OCI-LY7 (cell line): ENCODE data around the gene CCNG2. TPM values are rescaled to one million over a fixed set of nuclear protein-coding genes. Genes with fewer than 3 reads are reported as not detected.
A peak's percentile ranks its signal among the peaks of the same experiment; 100 is the strongest.

Experiments used
- BruUV-seq: library from RNA; stranded (reverse); fragments of 400-500 nt; replicated peaks from 2 replicates; lab custom pipeline; 2021; lab: Mats Ljungman, UMichigan
- CTCF ChIA-PET: fragments of 300-600 bp; sonication (Branson Sonifier 250); formaldehyde crosslinking; loops from one replicate; lab custom pipeline; 2022; ENCODE audit warnings: antibody characterized with exemption; ENCODE audit not compliant: unreplicated experiment; lab: Charles Lee
- POLR2A ChIA-PET: fragments of 300-600 bp; sonication (Branson Sonifier 250); formaldehyde crosslinking; loops from one replicate; lab custom pipeline; 2022; ENCODE audit warnings: antibody characterized with exemption; lab: Charles Lee
- DNase-seq: peaks from one replicate; pipeline ENCODE4 v3.0.0-alpha.2; 2015; ENCODE audit warnings: low spot score
- H2AFZ ChIP-seq: fragments of 200-600 bp; sonication (generic), shearing (Covaris generic); 2 replicates; pipeline ENCODE4 v1.6.1; 2014; ENCODE audit warnings: mild to moderate bottlenecking, antibody characterized with exemption, low read length, moderate library complexity
- H3K27ac ChIP-seq: fragments of 200-600 bp; sonication (generic); 2 replicates; pipeline ENCODE4 v1.5.1; 2014; ENCODE audit warnings: mixed run types, low read depth, mild to moderate bottlenecking, moderate library complexity, low read length, inconsistent platforms; ENCODE audit not compliant: poor library complexity, severe bottlenecking
- H3K36me3 ChIP-seq: fragments of 200-600 bp; sonication (generic); 2 replicates; pipeline ENCODE4 v1.6.1; 2014; ENCODE audit warnings: mild to moderate bottlenecking, antibody characterized with exemption, low read length, moderate library complexity, mixed read lengths; ENCODE audit not compliant: insufficient read depth
- H3K4me1 ChIP-seq: fragments of 200-600 bp; sonication (generic); 2 replicates; pipeline ENCODE4 v1.5.1; 2014; ENCODE audit warnings: mild to moderate bottlenecking, low read length; ENCODE audit not compliant: insufficient read depth, poor library complexity, severe bottlenecking
- H3K4me2 ChIP-seq: fragments of 200-600 bp; sonication (generic); 2 replicates; pipeline ENCODE4 v1.6.1; 2014; ENCODE audit warnings: mild to moderate bottlenecking, low read length
- H3K4me3 ChIP-seq: fragments of 200-600 bp; sonication (generic); 2 replicates; pipeline ENCODE4 v1.5.1; 2014; ENCODE audit warnings: mild to moderate bottlenecking, low read depth, low read length; ENCODE audit not compliant: poor library complexity, severe bottlenecking
- H3K79me2 ChIP-seq: fragments of 200-600 bp; sonication (generic); 2 replicates; pipeline ENCODE4 v1.6.1; 2016; ENCODE audit warnings: low read depth, mild to moderate bottlenecking, low read length, moderate library complexity, mixed read lengths; ENCODE audit not compliant: insufficient read depth
- H3K9me2 ChIP-seq: fragments of 200-600 bp; sonication (generic); 2 replicates; pipeline ENCODE4 v1.6.1; 2016; ENCODE audit warnings: mild to moderate bottlenecking, low read length, mixed read lengths; ENCODE audit not compliant: insufficient read depth
- H3K9me3 ChIP-seq: fragments of 200-600 bp; sonication (generic); 2 replicates; pipeline ENCODE4 v1.6.1; 2014; ENCODE audit warnings: mild to moderate bottlenecking, mixed run types, low read length, mixed read lengths
- H4K20me1 ChIP-seq: fragments of 200-600 bp; sonication (generic); 2 replicates; pipeline ENCODE4 v1.6.1; 2014; ENCODE audit warnings: mild to moderate bottlenecking, antibody characterized with exemption, low read length, moderate library complexity, mixed read lengths; ENCODE audit not compliant: insufficient read depth
- EZH2phosphoT487 ChIP-seq: fragments of 200-600 bp; sonication (generic); IDR thresholded peaks from 2 replicates; pipeline ENCODE4 v1.6.1; 2018; ENCODE audit warnings: low read depth, borderline replicate concordance, mild to moderate bottlenecking, mixed run types, antibody characterized with exemption, low read length, moderate library complexity, mixed read lengths
- intact Hi-C: fragments of 100-400 bp; cut with micrococcal nuclease; formaldehyde crosslinking; loops from one replicate; pipeline ENCODE4 v1.10.0; 2022; ENCODE audit not compliant: unreplicated experiment
- total RNA-seq, 2 experiments: library from RNA; depleted of rRNA in 1 of 2; stranded (reverse); fragments of >200 nt in 1 of 2; shearing (Covaris generic) in 1 of 2; gene quantifications; 2 replicates each; pipeline ENCODE4 v1.2.3, GENCODE V29; 2014 to 2022
- TF ChIP-seq, protein P1 (sequence below): fragments of 200-600 bp; sonication (generic); conservative IDR thresholded peaks from 2 replicates; pipeline ENCODE4 v1.5.1; 2014; ENCODE audit warnings: mild to moderate bottlenecking, antibody characterized with exemption, low read length, moderate library complexity, mixed read lengths

CCNG2 gene
- total RNA-seq, 2 experiments from 2014 or later, result 16.6 to 87.4 TPM

DNA sequence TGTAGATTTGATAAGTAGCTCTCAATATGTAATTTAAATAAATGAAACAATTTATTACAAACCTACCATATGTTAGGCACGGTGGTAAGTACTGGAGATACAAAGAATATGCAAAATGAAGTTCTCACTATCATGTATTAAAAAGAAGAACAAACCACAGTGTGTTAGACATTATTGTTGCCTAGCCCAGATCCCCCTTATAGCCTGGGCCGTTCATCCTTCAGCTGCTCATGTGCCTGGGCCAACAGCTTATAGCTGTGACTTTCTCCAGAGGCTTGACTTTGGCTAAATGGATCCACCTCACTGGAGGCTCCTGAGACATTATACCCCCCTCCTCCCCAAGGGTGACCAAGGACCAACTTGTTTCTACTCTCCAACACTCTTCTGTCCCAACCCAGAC, 29.8 kb upstream of the CCNG2 start:
- ChIA-PET CTCF (interaction anchor here (4.5 kb wide), 1 partner anchor 27 kb away, joined by 24 read pairs; no protein-coding TSS in a partner anchor), POLR2A (interaction anchor here (0.6 to 6.3 kb wide), 19 partner anchors 8 to 76 kb away, joined by 3 to 117 read pairs (median 5); partner anchors contain the start of gene CCNG2)
- intact Hi-C loops, result loop anchor here (1.0 kb wide), 1 partner anchor 27 kb away; no protein-coding TSS in a partner anchor

DNA sequence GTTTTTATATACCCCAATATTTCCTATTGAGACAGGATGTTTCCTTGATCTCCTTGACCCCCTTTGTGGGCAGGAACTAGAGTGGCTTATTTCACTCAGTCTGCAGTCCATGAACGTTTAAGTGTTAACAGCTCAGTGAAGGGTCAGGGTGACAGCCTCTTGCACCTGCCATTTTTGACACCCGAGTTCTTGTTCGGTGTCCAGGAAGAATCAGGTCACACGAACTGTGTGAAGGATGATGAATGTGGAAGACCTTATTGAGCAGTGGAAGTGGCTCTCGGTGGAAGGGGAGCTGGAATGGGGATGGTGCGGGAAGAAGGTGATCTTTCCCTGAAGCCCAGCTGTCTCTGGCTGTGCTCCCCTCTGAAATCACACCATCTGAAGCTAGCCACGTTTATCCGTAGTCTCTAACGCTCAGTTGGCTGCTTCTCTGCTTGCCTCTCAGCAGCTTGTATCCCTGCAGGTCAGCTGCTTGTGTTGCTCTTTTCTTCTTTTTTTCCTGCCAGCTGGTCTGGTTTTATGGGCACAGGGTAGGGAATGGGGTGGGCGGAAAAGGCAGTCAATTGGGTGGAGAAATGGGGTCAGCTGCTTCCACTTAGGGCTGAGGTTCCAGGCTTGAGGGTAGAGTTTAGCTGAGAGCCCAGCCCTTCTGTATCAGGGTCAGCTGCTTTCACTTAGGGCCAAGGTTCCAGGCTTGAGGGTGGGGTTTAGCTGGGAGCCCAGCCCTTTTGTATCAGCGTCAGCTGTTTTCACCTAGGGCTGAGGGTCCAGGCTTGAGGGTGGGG, 29.0 kb upstream of the CCNG2 start:
- TF ChIP-seq, protein P1, sequence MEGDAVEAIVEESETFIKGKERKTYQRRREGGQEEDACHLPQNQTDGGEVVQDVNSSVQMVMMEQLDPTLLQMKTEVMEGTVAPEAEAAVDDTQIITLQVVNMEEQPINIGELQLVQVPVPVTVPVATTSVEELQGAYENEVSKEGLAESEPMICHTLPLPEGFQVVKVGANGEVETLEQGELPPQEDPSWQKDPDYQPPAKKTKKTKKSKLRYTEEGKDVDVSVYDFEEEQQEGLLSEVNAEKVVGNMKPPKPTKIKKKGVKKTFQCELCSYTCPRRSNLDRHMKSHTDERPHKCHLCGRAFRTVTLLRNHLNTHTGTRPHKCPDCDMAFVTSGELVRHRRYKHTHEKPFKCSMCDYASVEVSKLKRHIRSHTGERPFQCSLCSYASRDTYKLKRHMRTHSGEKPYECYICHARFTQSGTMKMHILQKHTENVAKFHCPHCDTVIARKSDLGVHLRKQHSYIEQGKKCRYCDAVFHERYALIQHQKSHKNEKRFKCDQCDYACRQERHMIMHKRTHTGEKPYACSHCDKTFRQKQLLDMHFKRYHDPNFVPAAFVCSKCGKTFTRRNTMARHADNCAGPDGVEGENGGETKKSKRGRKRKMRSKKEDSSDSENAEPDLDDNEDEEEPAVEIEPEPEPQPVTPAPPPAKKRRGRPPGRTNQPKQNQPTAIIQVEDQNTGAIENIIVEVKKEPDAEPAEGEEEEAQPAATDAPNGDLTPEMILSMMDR, result no peak
- no peak for TF ChIP-seq EZH2phosphoT487
- Histone ChIP-seq H3K4me2 (peak overlapping the region; percentile 59), H3K9me3 (0 out of 2 replicates have a peak, but pooled peaks cover 3% of the 10 kb centered on the region), H3K4me1 (peaks cover 50% of the 10 kb centered on the region), H3K27ac (peak overlapping the region; percentile 74), H3K9me2 (no peaks in the 10 kb centered on the region), H3K36me3 (no peaks in the 10 kb centered on the region), H4K20me1 (no peaks in the 10 kb centered on the region), H3K79me2 (no peaks in the 10 kb centered on the region), H3K4me3 (no peak overlapping the region), H2AFZ (peak overlapping the region; percentile 56; the same call in 1 of the 2 replicates)
- BruUV-seq, result no TSS peak
- intact Hi-C loops, result loop anchor here (1.0 kb wide), 1 partner anchor 26 kb away; no protein-coding TSS in a partner anchor
- no peak for DNase-seq
- ChIA-PET POLR2A (interaction anchor here (0.6 to 6.3 kb wide), 17 partner anchors 7 to 1531 kb away, joined by 3 to 117 read pairs (median 4); partner anchors contain the start of gene CCNG2), CTCF (interaction anchor here (4.5 kb wide), 1 partner anchor 26 kb away, joined by 24 read pairs; no protein-coding TSS in a partner anchor)

More for the DNA sequence above, 29.8 kb upstream of the CCNG2 start:
- peak overlapping the region; percentile 15 for H3K4me3 ChIP-seq
- 0 out of 2 replicates have a peak, but pooled peaks cover 3% of the 10 kb centered on the region for H3K9me3 ChIP-seq
- TF ChIP-seq EZH2phosphoT487, result no peak
- TF ChIP-seq, protein P1, result no peak
- peak overlapping the region; percentile 56; the same call in 1 of the 2 replicates for H2AFZ ChIP-seq
- H4K20me1 ChIP-seq, result no peaks in the 10 kb centered on the region
- no peaks in the 10 kb centered on the region for H3K36me3 ChIP-seq
- no TSS peak for BruUV-seq
- peaks cover 50% of the 10 kb centered on the region for H3K4me1 ChIP-seq
- peak overlapping the region; percentile 59 for H3K4me2 ChIP-seq
- H3K27ac ChIP-seq, result peak overlapping the region; percentile 74
- H3K79me2 ChIP-seq, result no peaks in the 10 kb centered on the region
- DNase-seq, result peak; percentile 39
- H3K9me2 ChIP-seq, result no peaks in the 10 kb centered on the region
